NCI-H524 (cell line): ENCODE data around the gene LRRFIP1.
A peak's percentile ranks its signal among the peaks of the same experiment; 100 is the strongest.

Experiments
- DNase-seq, 2 experiments: peaks; one replicate each; lab custom pipeline; 2025; lab: John Stamatoyannopoulos, UW

The LRRFIP1 gene

GRCh38 chr2:237724811-237725478 is 97.6 kb downstream of the LRRFIP1 start:
- DNase-seq: no peak

DNA sequence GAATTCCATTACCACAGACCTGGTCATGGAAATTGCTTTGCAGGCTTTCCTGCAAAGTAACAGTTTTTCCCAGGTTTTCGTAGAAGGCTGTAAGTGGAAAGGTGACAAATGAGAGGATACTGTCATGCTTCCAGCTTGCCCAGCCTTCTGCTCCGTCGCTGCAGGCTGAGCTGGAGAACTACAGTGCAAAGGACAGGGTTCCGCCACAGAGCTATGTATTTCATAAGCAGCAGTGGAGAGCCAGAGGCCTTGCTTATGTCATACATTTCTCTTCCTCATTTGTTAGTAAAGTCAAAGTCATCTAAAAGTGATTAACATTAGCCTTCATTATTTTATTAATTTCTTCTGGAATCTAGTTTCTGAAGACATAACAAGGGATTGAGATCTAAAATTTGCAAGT is 98.3 kb downstream of the LRRFIP1 start:
- DNase-seq: no peak

- DNase-seq: peak; percentile 95 to 99
Measured at GRCh38 chr2:237726401-237726830, 99.0 kb downstream of the LRRFIP1 start.

DNA sequence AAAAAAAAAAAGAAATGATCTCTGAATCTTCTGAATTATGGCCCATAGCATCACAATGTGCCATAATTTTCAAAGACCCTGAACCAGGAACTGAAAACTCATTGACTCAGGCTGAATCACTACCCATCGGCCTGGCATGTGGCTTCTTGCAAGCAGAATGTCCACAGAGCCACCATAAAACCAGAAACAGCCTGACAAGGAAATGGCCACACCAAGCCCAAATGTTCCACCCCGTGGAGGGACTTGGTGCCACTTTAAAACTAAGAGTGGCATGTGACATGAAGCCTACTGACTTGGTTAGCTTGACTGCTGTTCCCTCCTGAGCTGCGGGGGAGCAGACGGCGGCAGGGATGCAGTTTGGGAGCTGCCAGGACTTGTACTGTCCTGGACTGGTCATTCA is 100.0 kb downstream of the LRRFIP1 start:
- DNase-seq: no peak

- no peak for DNase-seq
Measured at GRCh38 chr2:237729681-237730475, 102.5 kb downstream of the LRRFIP1 start.

DNA sequence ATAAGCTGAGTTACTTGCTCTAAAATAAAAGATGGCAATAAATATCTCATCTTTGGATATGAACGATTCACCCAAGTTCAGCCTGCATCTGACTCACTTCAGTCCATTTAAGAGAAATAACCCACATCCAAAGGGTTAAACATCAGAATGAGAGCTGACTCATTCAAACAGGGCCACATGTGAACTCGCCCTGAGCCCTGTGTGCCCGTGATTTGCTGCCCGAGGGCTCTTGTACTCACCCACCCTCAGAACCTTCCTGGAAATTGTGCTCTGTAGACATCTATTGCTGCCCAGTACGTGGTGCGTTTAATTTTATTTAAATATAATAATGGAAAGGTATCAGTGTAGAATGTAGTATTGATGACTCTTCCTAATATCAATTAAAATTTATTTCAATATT is 104.3 kb downstream of the LRRFIP1 start:
- no peak for DNase-seq

DNA sequence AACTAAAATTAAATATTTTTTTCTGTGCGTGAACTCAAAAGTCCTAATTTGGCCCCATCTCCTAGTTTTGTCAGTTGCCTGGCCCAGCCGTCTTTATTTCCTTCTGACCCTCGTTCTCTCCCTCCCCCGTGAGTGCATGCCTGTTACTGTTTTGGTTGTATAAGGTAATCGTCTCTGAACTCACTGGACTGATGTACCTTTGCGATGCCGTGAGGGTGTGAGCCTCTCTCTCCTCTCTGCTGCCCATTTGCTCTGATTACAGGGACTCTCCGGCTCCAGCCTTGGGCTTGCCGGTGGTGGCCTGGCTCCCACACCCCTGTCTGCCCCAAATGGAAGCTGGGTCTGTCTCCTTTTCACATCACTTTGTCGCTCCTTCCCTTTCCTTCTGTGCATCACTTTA is 104.7 kb downstream of the LRRFIP1 start:
- no peak for DNase-seq

GRCh38 chr2:237732790-237733381 is 105.5 kb downstream of the LRRFIP1 start:
- DNase-seq: no peak

- DNase-seq: no peak
Measured at GRCh38 chr2:237733677-237734300, 106.4 kb downstream of the LRRFIP1 start.

DNA sequence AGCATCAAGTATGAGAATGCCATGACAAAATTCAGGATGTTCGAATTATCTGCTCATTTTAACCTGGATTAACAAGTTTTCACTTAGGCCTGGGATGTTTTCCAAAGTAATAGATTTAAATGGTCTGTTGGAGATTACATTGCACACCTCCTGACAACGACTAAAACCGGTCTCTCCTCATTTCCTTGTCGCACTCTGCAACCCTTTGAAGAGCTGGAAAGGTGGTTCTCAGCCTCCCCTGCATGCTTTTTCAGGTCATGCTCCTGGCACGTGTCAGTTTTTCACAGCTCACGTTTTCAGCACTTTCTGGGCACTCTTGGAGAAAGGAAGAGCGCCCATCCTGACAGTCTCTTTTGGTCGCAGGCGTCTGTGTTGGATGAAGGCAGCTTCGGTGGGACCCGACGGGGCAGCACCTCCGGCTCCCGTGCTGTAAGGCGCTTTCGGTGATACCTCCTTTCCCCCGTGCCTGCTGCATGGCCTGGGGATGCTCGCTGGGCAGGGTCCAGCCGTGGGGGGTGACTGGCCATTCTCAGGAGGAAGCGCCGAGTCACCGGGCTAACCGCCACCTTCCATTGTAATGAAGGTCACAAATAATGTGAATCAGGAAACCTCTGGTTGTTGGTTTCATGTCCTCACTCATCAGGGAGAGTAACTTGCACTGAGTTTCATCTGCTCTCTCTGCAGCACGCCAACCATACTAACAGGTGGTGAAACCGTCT is 107.7 kb downstream of the LRRFIP1 start:
- no peak for DNase-seq

- DNase-seq: no peak
Measured at GRCh38 chr2:237735798-237736197, 108.4 kb downstream of the LRRFIP1 start.

GRCh38 chr2:237736783-237737182 is 109.4 kb downstream of the LRRFIP1 start:
- no peak for DNase-seq

DNA sequence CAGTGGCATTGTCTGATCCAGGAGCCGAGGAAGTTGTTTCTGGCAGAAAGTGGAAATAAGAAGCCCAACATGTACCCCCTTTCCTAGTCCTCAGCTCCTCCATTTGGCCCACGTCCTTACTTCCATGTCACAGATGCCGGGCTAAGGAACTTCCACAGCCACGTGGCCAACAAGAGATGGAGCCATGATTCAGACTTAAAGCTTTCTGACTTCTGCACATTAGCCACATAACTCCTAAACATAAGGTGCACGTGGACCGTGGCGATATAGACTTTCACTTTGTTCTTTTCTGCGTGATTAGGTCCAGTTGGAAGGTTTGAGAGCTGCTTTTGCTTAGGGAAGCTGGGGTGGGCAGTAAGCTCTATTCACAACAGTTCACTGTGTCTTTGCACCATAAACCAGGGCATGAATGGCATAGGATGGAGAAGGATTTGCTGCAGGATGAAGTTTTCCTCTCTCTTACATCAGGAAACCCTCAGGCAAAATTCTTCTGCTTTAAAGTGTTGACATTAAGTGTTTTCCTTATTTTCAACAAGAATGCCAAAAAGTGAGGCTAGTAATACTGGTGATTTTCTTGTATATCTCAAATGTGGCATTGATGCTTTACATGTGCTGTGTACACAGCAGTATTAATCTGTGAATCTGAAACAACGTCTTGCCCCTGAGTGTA is 109.9 kb downstream of the LRRFIP1 start:
- no peak for DNase-seq

DNA sequence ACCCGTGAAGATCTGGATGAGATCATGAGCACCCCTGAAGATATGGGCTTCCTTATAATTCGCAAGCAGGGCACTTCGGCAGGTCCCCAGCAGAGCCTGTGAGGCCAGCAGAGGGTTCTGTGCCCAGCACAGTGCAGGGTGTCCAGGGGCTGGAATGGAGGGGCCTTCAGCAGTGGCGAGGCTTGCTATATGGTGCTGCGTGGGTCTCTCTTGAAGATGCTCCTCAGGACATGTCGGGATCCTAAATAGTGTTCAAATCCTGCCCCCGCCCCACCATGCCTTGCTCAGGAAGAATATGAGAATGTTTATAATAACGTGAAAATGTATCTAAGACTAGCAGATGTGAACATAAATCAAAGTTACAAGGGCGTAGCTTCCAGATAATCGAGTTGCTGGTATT is 110.9 kb downstream of the LRRFIP1 start:
- no peak for DNase-seq

DNA sequence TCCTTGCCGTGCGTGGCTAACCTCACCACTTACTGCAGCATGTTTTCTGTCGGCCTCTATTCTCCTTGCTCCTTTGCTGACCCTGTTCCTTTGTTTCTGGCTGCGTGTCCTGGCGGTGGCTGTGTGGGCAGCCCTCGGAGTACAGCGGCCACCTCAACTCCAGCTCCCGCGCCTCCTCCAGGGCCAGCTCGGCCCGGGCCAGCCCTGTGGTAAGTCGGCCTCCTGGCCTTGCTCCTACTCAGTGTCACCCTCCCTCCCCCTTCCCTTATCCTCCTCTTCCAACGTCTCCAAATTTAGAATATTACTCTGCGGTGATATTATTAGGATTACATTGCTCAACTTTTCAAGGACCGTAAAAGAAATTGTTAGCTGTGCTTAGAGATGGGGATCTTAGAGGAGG is 111.7 kb downstream of the LRRFIP1 start:
- no peak for DNase-seq

- no peak for DNase-seq
Measured at GRCh38 chr2:237742191-237742590, 114.8 kb downstream of the LRRFIP1 start.

- DNase-seq: no peak
Measured at GRCh38 chr2:237742614-237743013, 115.2 kb downstream of the LRRFIP1 start.

DNA sequence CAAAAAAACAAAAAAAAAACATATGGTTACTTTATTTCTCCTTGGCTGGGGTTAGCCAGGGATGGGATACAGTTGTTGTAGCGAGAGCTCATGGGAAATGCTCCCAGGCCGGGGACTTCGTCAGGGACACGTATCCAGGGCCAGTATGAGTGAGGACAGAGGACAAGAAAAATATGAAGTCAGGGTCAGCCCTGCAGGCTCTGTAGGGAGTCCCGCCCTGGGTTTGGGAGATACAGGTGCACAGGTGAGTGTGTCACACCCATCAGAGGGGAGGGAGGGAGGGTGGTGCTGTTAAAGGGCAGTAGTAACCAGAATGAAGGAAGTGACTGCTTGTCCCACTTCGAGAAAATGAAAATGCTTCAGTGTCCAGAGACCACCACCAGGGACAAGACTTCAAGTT is 115.6 kb downstream of the LRRFIP1 start:
- DNase-seq: no peak

- no peak for DNase-seq
Measured at GRCh38 chr2:237743561-237744269, 116.3 kb downstream of the LRRFIP1 start.

DNA sequence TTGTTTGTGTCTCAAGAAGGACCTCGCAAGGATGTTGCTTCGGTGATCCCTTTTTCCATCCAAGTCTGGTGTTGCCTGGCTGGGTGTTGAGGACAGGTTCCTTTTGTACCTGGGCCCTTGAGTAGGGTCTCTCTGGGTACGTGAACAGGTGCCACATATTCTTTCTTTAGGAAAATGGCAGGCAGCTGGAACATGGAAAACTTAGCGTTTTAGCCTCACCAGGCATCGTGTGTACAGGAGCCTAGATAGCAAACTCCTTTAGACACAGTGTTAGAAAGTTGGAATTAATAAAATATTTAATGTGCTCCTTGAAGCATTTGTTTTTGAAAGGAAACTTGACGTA is 116.9 kb downstream of the LRRFIP1 start:
- no peak for DNase-seq
